ENCODE data around the gene ING5.

GRCh38 chr2:241724975-241725870 lies 23.4 kb downstream of the ING5 start:
- TF ChIP-seq EZH2 (IDR thresholded peaks at IDR 0.05; ENCODE audit: low read length, unreplicated experiment) (no peak), CTCF (conservative IDR thresholded peaks at IDR 0.05; ENCODE audit: low read depth, low read length) (no peak), EZH2phosphoT487 (IDR thresholded peaks at IDR 0.05; ENCODE audit: borderline replicate concordance, low read length) (no peak)

All from PC-3 (cell line).